SJCRH30 (cell line): ENCODE measurements around the gene CCDC27. TPM values are rescaled to one million over a fixed set of nuclear protein-coding genes. Genes with fewer than 3 reads are reported as not detected.

Experiments used
- DNase-seq, 2 experiments: peaks; one replicate each; pipeline ENCODE4 v3.0.0-alpha.2; 2015 to 2020
- H3K27ac ChIP-seq: fragments of 250-450 bp; sonication (Bioruptor Pico); 2 replicates; pipeline ENCODE4 v1.5.1; 2020; ENCODE audit warnings: mild to moderate bottlenecking, moderate library complexity
- H3K27me3 ChIP-seq: fragments of 250-450 bp; sonication (Bioruptor Pico); 2 replicates; pipeline ENCODE4 v1.5.1; 2020; ENCODE audit warnings: mild to moderate bottlenecking, moderate library complexity
- H3K36me3 ChIP-seq: fragments of 250-450 bp; sonication (Bioruptor Pico); 2 replicates; pipeline ENCODE4 v1.5.1; 2020; ENCODE audit warnings: mild to moderate bottlenecking, moderate library complexity
- H3K4me1 ChIP-seq: fragments of 250-450 bp; sonication (Bioruptor Pico); 2 replicates; pipeline ENCODE4 v1.5.1; 2020; ENCODE audit warnings: mild to moderate bottlenecking, moderate library complexity
- H3K4me3 ChIP-seq: fragments of 250-450 bp; sonication (Bioruptor Pico); 2 replicates; pipeline ENCODE4 v1.5.1; 2020; ENCODE audit warnings: mild to moderate bottlenecking, moderate library complexity
- H3K9me3 ChIP-seq: fragments of 250-450 bp; sonication (Bioruptor Pico); replicated peaks from 2 replicates; pipeline ENCODE4 v1.5.1; 2020; ENCODE audit warnings: mild to moderate bottlenecking, moderate library complexity
- total RNA-seq: library from RNA; depleted of rRNA; stranded (reverse); fragments of >200 nt; shearing (Covaris generic); gene quantifications from 2 replicates; pipeline ENCODE4 v1.2.3, GENCODE V29; 2014

The CCDC27 gene
- total RNA-seq, 1 experiment from 2014 or later: not detected

DNA sequence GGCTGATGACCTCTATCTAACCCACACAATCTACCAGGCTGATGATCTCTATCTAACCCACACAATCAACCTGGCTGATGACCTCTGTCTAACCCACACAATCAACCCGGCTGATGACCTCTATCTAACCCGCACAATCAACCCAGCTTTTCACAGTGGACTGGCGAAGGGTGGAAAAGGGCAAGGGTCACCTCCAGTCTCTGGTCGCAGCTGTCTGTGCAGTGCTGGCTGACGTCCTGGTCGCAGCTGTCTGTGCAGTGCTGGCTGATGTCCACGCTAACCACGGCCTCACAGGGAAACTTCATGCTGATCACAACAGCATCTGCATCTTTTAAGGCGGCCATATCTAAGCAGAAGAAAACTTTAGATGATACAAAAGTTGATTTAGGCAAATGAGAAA, 12.2 kb upstream of the CCDC27 start:
- Histone ChIP-seq H3K4me3 (no peak overlapping the region), H3K27me3 (no peaks in the 10 kb centered on the region), H3K36me3 (peaks cover 5% of the 10 kb centered on the region; the same call in 1 of the 2 replicates), H3K4me1 (peaks cover 25% of the 10 kb centered on the region), H3K27ac (peak overlapping the region; percentile 51), H3K9me3 (no peaks in the 10 kb centered on the region)
- DNase-seq: peak; percentile 81 to 84

DNA sequence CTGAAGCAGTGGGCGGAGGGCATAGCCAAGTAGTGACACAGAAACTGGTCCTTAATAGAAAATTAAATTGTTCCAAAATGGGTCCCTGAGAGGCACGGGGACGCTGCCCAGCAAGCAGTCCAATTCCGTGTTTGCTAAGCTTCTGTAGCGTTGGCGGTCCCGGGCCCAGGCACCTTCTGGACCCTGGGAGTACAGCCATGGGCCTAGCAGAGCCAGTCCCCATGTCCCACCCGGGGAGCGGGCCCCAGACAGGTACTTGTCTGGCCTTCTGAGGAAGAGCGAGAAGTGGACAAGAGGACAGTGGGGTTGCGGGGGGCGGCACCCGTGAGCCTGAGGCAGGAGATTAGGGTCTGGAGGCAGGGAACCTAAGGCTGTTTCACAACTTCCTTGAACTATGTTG, 11.5 kb upstream of the CCDC27 start:
- H3K4me3 ChIP-seq: no peak overlapping the region
- no peaks in the 10 kb centered on the region for H3K9me3 ChIP-seq
- peaks cover 18% of the 10 kb centered on the region for H3K4me1 ChIP-seq
- peaks cover 5% of the 10 kb centered on the region; the same call in 1 of the 2 replicates for H3K36me3 ChIP-seq
- no peak for DNase-seq
- peak overlapping the region; percentile 51 for H3K27ac ChIP-seq
- H3K27me3 ChIP-seq: no peaks in the 10 kb centered on the region

DNA sequence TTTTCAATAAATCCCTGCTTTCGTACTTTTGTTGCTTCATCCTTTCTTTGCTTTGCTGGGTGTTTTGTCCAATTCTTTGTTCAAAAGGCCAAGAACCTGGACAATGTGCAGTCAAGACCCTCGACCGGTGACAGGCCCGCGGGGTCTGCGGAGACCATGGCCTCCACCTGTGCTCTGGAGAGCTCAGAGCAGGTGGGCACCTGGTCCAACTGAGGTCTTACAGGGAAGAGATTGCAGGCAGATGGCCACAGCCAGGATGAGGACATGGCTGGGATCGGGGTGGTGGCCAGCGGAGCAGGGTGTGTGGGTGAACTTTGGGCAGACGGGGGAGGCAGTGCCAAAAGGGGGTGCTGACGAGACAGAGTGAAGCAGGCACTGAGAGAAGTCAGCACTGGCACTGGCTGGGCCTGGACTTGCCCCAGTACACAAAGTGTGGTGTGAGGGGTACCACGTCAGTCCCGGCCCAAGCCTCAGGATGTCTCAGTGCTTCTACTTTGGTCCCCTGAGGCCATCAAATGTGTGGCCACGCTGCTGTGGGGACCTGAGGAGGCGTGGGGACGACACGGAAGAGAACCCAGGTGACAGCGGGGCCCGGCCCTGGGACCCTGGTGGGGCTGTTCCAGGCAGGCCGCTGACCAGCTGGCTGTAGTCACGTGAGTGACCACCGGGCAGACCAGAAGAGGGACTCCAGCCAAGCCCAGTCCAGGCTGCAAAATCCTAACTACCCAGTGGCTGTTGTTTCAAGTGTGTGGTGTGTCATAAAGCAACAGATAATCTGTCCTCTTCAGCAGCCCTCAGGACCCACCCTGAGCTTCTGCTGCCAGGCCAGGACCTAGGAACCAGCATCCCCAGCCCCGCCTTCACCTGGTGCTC, 10.4 kb upstream of the CCDC27 start:
- DNase-seq: no peak
- peaks cover 11% of the 10 kb centered on the region for H3K4me1 ChIP-seq

DNA sequence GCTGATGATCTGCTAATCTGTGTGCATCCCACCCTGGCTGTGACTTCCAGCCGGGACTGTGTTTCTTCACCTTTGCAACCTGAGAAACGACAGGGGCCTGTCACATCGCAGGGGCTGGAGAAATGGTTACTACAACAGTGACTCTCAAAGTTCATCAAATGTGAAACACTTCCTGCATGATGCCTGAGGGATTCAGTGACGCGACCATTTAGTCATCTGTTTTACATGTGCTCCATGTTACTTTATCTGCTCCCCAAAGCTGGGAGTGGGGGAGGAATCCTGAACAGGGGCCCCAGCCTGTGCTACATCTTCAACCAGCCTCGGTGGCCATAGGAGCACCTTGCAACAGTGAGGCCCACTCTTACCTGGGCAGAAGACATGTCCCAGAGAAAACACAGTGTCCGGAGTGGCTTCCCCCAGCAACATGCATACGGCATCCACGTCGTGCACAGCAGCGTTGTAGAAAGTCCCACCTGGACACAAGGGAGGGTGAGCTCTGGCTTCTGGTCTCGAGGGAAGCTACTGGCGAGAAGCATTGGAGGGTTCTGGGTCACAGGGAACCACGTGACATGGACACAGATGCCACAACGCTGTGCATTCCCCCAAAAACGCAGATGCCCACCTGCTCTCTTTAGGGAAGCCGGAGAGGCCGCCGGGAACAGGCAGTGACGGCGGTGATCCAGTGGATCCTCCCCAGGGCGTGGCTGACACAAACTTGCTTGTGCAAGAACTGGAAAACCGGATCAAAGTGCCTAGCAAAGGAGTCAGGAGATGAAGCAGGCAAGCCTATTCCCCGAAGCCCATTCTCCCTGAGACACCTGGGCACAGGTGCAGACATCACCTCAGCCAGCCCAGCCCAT, 9.6 kb upstream of the CCDC27 start:
- Histone ChIP-seq H3K27me3 (no peaks in the 10 kb centered on the region), H3K4me1 (peaks cover 11% of the 10 kb centered on the region), H3K4me3 (no peak overlapping the region), H3K36me3 (peaks cover 5% of the 10 kb centered on the region; the same call in 1 of the 2 replicates), H3K9me3 (no peaks in the 10 kb centered on the region), H3K27ac (no peak overlapping the region)
- no peak for DNase-seq

More for the DNA sequence above, 10.4 kb upstream of the CCDC27 start:
- Histone ChIP-seq H3K27ac (no peak overlapping the region), H3K9me3 (no peaks in the 10 kb centered on the region), H3K4me3 (no peak overlapping the region), H3K27me3 (no peaks in the 10 kb centered on the region), H3K36me3 (peaks cover 5% of the 10 kb centered on the region; the same call in 1 of the 2 replicates)

DNA sequence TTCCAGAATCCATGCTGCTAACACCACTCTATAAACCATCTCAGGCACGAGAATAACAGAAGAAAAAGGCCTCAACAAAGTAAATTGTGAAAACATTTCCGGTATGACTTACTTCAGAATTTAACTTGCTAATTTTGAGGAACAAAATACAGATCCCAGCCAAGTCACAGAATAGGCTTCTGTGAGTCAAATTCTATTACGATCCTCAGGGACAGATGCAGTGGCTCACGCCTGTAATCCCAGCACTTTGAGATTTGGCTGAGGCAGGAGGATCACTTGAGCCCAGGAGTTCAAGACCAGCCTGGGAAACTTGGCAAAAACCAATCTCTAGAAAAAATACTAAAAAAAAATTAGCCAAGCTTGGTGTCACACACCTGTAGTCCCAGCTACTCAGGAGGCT, 8.8 kb upstream of the CCDC27 start:
- Histone ChIP-seq H3K9me3 (no peaks in the 10 kb centered on the region), H3K4me1 (peaks cover 11% of the 10 kb centered on the region), H3K4me3 (no peak overlapping the region), H3K27me3 (no peaks in the 10 kb centered on the region), H3K27ac (no peak overlapping the region), H3K36me3 (no peaks in the 10 kb centered on the region)
- no peak for DNase-seq

DNA sequence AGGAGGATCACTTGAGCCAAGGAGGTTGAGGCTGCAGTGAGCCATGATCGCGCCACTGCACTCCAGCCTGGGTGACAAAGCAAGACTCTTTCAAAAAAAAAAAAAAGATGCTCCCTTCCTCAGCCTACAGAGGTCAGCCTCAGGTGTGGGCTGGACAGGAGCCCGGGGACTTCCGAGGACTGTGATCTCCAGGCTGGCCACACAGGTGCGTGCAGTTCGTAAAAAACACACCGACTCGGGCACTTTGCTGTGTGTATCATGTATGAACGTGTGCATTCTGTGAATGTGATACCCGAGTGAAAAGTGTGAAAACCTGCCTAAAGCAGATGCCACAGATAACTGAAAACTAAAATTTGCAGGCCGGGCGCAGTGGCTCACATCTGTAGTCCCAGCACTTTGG, 8.4 kb upstream of the CCDC27 start:
- Histone ChIP-seq H3K36me3 (no peaks in the 10 kb centered on the region), H3K4me3 (no peak overlapping the region), H3K27me3 (no peaks in the 10 kb centered on the region), H3K9me3 (no peaks in the 10 kb centered on the region), H3K4me1 (peaks cover 11% of the 10 kb centered on the region), H3K27ac (no peak overlapping the region)
- DNase-seq: no peak

DNA sequence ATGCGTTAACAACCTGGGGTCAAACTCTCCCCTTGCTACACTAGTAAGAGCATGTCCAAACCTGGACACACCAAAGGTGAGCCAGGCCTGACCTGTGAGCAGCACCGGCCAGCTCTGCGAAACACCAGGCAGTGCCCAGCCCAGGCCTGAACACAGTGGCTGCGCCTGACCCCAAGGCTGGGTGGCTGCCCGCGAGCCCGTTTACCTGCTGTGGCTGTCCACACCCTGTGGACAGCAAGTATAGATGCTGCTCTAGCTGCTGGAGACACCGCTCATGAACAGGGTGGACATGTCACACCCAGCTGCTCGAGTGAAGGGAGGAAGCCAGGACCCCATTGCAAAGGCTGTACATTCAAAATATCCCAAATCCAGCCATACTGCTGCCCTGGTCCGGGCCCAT, 7.6 kb upstream of the CCDC27 start:
- H3K27me3 ChIP-seq: peaks cover 6% of the 10 kb centered on the region; the same call in 1 of the 2 replicates
- H3K27ac ChIP-seq: no peak overlapping the region
- peaks cover 11% of the 10 kb centered on the region for H3K4me1 ChIP-seq
- no peaks in the 10 kb centered on the region for H3K9me3 ChIP-seq
- no peaks in the 10 kb centered on the region for H3K36me3 ChIP-seq
- H3K4me3 ChIP-seq: no peak overlapping the region
- no peak for DNase-seq

DNA sequence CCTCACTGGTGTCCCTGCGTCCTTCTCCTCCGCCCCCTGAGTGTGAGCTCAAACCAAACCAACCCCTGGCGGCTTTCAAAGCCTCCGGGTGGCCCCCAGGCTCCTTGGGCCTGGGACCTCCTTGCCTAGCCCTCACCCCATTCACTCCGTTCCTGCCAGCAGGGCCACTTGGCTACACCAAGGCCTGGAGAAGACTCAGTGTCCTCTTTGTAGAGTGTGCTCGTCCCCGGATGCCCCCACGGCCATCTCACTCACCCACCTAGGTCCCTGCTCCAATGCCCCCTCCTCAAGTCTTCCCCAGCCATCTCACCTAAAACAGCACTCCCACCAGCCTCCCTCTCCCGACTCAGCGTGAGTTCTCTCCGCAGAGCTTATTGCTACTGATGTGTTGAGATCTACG, 7.2 kb upstream of the CCDC27 start:
- Histone ChIP-seq H3K4me1 (peaks cover 8% of the 10 kb centered on the region), H3K27ac (no peak overlapping the region), H3K36me3 (no peaks in the 10 kb centered on the region), H3K27me3 (peaks cover 6% of the 10 kb centered on the region; the same call in 1 of the 2 replicates), H3K4me3 (no peak overlapping the region), H3K9me3 (no peaks in the 10 kb centered on the region)
- DNase-seq: no peak

- Histone ChIP-seq H3K27me3 (peaks cover 6% of the 10 kb centered on the region; the same call in 1 of the 2 replicates), H3K9me3 (no peaks in the 10 kb centered on the region), H3K27ac (no peak overlapping the region), H3K4me3 (no peak overlapping the region), H3K36me3 (no peaks in the 10 kb centered on the region), H3K4me1 (peaks cover under 1% of the 10 kb centered on the region)
- DNase-seq: no peak
Observed at GRCh38 chr1:3745590-3746381, 6.5 kb upstream of the CCDC27 start.

DNA sequence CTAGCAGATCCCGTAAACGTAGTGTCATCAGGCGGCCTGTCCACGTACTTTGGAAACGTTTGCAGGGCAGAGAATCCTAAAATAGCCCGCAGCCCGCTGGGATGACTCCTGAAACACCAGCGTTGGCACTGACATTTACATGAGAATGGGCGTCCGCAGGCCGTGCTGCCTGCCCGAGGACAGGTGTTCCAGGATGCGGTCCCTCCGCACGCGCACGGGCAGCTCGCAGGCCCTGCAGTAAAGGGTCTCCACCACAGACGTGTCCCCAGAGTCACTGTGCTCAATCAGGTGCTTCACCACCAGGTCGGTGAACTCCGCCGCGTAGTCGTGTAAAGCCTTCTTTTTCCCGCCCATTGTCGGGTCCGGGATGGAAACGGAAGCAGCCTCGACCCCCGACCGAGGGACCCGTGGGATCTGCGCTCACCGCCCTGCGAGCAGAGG, 5.8 kb upstream of the CCDC27 start:
- Histone ChIP-seq H3K36me3 (no peaks in the 10 kb centered on the region), H3K27ac (no peak overlapping the region), H3K4me1 (no peaks in the 10 kb centered on the region; the same call in 1 of the 2 replicates), H3K9me3 (no peaks in the 10 kb centered on the region), H3K27me3 (peaks cover 6% of the 10 kb centered on the region; the same call in 1 of the 2 replicates), H3K4me3 (no peak overlapping the region; the same call in 1 of the 2 replicates)
- no peak for DNase-seq

DNA sequence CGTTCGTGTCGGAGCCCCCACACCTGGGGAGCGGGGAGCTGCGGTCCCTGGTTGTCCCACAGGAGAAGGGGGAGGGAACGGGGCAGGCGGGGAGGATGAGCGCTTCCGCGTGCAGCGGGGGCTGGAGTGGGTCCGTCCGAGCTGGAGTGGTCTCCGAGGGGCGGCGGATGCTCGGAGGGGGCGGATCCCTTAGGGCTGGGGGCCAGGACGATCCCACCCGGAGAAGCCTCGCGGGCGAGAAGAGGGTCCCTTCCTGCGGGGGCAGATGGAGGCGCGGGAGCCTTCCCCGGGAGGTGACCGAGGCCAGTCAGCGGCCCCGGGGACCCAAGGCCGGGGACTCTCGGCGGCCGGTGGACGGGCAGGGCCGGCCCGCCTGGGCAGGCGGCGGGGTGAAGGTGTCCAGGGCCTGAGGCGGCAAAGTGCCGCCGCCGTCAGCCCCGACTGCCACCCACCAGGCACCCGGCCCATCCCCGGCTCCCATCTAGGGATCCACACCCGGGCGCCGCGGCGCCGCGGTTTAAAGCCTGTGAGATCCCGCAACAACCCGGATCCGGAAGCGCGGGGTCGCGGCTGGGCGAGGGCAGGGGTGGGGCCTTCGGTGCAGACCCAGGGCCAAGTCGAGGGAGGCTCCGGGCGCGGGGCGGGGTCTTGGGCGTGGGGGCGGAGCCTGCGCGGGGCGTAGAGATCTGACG, 5.3 kb upstream of the CCDC27 start:
- peak overlapping the region; percentile 61 for H3K4me3 ChIP-seq
- no peaks in the 10 kb centered on the region for H3K36me3 ChIP-seq
- H3K9me3 ChIP-seq: no peaks in the 10 kb centered on the region
- H3K27ac ChIP-seq: no peak overlapping the region
- no peaks in the 10 kb centered on the region; the same call in 1 of the 2 replicates for H3K4me1 ChIP-seq
- peaks cover 6% of the 10 kb centered on the region; the same call in 1 of the 2 replicates for H3K27me3 ChIP-seq
- peak; percentile 75 to 78 for DNase-seq

DNA sequence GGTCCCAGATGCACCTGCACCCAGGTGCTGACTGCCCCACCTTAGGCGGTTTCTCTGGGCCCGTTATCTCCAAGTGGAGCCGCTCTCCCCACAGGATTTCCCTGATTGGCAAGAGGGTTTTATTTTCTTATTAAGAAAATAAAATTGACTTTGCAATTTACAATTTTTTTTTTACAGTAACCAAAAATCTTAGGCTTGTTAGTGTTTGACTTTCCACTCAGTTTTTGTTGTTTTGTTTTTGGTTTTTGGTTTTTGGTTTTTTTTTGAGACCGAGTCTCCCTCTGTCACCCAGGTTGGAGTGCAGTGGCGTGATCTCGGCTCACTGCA, 4.8 kb upstream of the CCDC27 start:
- Histone ChIP-seq H3K4me1 (no peaks in the 10 kb centered on the region; the same call in 1 of the 2 replicates), H3K4me3 (peak overlapping the region; percentile 61), H3K27ac (no peak overlapping the region), H3K9me3 (no peaks in the 10 kb centered on the region), H3K36me3 (no peaks in the 10 kb centered on the region), H3K27me3 (peaks cover 6% of the 10 kb centered on the region; the same call in 1 of the 2 replicates)
- DNase-seq: no peak

DNA sequence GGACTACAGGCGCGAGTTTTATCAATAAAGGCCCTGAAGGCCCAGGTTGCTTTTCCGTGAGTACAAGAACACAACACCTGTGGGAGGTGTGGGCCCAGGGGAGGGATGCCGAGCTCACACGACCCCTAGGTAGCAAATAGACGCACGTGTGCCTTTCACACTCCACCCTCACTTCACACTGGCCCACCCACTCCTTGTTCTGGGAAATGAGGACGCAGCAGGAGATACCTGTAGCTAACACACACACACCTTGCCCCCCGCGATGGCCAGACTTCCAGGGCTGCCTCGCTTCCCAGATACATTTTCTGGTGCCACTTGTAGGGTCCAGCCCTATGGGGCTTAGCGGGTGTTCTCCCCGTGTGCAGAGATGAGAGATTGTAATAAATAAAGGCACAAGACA, 4.3 kb upstream of the CCDC27 start:
- no peak overlapping the region for H3K4me3 ChIP-seq
- no peak for DNase-seq
- no peaks in the 10 kb centered on the region for H3K9me3 ChIP-seq
- H3K4me1 ChIP-seq: no peaks in the 10 kb centered on the region; the same call in 1 of the 2 replicates
- no peak overlapping the region for H3K27ac ChIP-seq
- H3K27me3 ChIP-seq: peaks cover 10% of the 10 kb centered on the region; the same call in 1 of the 2 replicates
- H3K36me3 ChIP-seq: no peaks in the 10 kb centered on the region
